Astrocyte of the hippocampus (primary cell): ENCODE measurements around the gene GADD45G.

ENCODE experiments used
- DNase-seq: peaks from one replicate; pipeline ENCODE4 v3.0.0; 2011; ENCODE audit warnings: low read depth, low spot score

The GADD45G gene

DNA sequence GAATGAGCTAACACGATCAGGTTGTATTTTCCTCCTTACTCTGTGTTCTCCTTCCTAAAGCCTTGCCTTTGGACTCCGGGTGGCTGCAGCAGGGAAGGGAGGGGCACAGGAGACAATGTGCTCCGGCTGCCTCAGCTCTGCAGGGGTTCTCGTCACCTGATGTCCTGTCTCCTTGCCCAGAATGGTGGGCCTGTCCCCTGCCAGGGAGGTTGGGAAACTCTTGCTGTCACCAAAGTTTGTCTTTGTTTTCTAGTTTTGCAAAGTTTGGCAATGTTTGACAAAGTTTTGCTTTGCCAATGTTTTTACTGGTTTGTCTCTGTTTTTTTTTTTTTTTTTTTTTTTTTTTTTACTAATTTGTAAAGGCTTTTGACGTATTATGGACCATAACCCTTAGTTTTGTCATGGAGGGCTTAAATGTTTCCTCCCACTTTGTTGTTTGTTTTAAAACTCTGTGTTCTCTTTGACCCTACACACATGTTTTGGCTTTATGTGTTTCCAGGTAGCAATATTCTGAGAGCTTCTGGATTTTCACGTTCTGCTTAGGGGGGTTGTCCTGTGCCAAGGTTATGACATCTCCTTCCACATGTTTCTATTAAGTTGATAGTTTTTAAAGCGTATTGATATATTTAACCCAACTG lies 49.3 kb downstream of the GADD45G start:
- DNase-seq, result no peak

DNA sequence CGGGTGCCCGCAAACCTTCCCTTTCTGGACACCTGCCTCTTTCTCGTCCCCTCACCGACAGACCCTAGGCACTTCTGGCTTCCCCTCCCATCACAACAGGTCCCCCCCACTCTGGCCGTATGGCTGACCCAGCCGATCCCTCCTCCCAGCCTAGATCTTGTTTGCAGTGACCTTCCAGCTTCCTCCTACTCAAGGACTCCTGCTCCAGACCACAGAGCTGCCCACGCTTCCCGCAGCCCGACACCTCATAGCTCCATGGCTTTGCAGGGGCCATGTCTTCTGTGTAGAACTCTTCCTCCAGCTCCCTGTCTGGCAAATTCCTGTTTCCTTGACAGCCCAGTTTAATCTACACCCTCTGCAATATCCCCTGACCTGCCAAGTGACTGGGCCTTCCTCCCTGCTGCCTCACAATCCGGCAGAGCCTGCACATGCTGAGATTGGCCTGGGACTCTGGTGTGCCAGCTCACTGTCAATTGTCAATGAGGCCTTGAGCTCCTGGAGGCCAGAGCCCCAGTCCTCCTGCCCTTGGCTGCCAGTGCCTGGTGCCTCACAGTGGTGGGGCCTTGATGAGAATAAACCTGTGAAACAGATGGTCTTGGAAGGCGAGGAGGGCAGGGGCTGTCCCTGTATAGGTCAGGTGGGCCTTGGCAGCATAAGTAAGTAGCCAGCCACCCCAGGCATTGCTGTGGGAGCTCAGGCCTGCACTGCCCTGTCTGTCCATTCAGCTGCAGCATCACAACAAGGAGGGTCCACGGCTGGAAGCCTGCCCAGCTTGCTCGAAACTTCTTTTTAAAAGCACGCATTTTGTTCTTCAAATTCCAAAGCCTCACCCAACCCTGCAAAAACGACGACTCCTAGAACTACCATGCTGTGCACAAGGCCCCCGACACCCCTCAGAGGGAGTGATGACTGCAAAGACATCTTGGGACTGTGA lies 50.5 kb downstream of the GADD45G start:
- no peak for DNase-seq
